Colonic mucosa (tissue), 4 donors: Measurements from ENCODE around the gene TOR1B. TPM values are rescaled to one million over a fixed set of nuclear protein-coding genes. Genes with fewer than 3 reads are reported as not detected.

Experiments
- DNase-seq: peaks from one replicate; pipeline ENCODE4 v3.0.0-alpha.2; 2020
- H3K27ac ChIP-seq: fragments of 200-600 bp; one replicate; pipeline ENCODE4 v1.8.0; 2021
- H3K27me3 ChIP-seq: fragments of 200-600 bp; one replicate; pipeline ENCODE4 v1.8.0; 2021
- H3K36me3 ChIP-seq: fragments of 200-600 bp; one replicate; pipeline ENCODE4 v1.8.0; 2021
- H3K4me1 ChIP-seq: fragments of 200-600 bp; one replicate; pipeline ENCODE4 v1.8.0; 2021; ENCODE audit warnings: mild to moderate bottlenecking
- H3K4me3 ChIP-seq: fragments of 200-600 bp; one replicate; pipeline ENCODE4 v1.8.0; 2021
- H3K9ac ChIP-seq, 2 donors: one replicate each; pipeline ENCODE4 v1.7.0; 2013; ENCODE audit warnings: control low read depth in 2 of 2, low read depth in 2 of 2, low read length in 2 of 2
- H3K9me3 ChIP-seq: fragments of 200-600 bp; one replicate; pipeline ENCODE4 v1.8.0; 2021
- intact Hi-C: fragments of 100-400 bp; cut with DNase I; formaldehyde crosslinking; loops from one replicate; pipeline ENCODE4 v1.14.1; 2022
- total RNA-seq, 2 donors: library from RNA; stranded (reverse); fragmentation: NEBNext Ultra II Directional in 1 of 2; extraction: Animal tissue kit (Norgen Biotek cat#: 25700) in 1 of 2; gene quantifications; one replicate each; pipeline ENCODE4 v1.2.1, GENCODE V29; 2021
- TF ChIP-seq, protein P1 (sequence below): fragments of 200-600 bp; IDR thresholded peaks from one replicate; pipeline ENCODE4 v1.8.0; 2022; ENCODE audit warnings: antibody characterized with exemption, mild to moderate bottlenecking
- donor health status: healthy.
- donor health status: DM: no; HTN: no; CAD: no.
- donor health status: DM: no; HTN: no; CAD: no.

The TOR1B gene
- total RNA-seq, 2 donors from 2014 or later: 49.0 to 60.8 TPM

DNA sequence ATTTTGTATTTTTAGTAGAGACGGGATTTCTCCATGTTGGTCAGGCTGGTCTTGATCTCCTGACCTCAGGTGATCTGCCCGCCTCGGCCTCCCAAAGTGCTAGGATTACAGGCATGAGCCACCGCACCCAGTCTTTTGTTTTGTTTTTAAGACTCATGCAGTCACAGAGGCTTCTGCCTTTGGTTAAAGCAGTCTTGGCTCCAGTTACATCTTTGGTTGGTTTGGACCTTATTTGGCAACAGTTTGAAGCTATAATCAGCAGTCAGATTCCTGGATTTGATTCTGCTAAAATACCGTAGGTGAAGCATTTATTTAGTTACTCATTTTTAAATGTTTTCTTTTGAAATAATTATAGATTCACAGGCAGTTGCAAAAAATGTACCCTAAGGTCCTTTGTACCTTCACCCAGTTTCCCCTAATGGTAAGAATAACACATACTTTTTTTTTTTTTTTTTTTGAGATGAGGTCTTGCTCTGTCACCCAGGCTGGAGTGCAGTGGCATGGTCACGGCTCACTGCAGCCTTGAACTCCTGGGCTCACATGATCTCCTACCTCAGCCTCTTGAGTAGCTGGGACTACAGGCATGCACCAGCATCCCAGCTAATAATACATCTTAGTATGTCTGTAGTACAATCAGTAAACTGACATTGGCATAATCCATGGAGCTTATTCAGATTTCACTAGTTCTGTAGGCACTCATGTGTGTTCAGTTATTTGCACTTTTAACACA is 48.0 kb downstream of the TOR1B start:
- no peak overlapping the region for H3K4me3 ChIP-seq
- H3K4me1 ChIP-seq: no peaks in the 10 kb centered on the region
- TF ChIP-seq, protein P1, sequence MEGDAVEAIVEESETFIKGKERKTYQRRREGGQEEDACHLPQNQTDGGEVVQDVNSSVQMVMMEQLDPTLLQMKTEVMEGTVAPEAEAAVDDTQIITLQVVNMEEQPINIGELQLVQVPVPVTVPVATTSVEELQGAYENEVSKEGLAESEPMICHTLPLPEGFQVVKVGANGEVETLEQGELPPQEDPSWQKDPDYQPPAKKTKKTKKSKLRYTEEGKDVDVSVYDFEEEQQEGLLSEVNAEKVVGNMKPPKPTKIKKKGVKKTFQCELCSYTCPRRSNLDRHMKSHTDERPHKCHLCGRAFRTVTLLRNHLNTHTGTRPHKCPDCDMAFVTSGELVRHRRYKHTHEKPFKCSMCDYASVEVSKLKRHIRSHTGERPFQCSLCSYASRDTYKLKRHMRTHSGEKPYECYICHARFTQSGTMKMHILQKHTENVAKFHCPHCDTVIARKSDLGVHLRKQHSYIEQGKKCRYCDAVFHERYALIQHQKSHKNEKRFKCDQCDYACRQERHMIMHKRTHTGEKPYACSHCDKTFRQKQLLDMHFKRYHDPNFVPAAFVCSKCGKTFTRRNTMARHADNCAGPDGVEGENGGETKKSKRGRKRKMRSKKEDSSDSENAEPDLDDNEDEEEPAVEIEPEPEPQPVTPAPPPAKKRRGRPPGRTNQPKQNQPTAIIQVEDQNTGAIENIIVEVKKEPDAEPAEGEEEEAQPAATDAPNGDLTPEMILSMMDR: no peak
- H3K27ac ChIP-seq: no peak overlapping the region
- H3K9me3 ChIP-seq: no peaks in the 10 kb centered on the region
- intact Hi-C loops: no loop called here
- no peaks in the 10 kb centered on the region for H3K27me3 ChIP-seq
- H3K36me3 ChIP-seq: no peaks in the 10 kb centered on the region
- no peak overlapping the region for H3K9ac ChIP-seq
- no peak for DNase-seq

DNA sequence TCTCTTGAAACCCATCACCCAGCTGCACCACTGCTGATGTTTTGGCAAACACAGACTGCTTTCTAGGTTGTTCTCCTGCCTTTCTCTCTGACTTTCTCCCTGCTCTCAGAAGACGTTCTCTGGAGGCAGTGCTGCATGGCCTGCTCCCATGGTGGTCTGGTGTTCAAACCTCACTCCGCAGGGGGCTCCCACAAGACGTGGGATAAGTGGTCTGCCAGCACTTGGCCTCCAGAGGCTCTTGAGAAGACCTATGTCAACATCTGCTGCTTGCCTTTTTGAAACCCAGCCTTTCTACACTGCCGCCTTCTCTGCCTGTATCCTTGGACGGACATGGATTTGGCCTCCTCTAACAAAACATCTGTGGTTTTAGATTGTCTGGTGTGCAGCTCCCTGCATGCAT is 48.8 kb downstream of the TOR1B start:
- Histone ChIP-seq H3K4me3 (no peak overlapping the region), H3K27ac (no peak overlapping the region), H3K9ac (no peak overlapping the region), H3K4me1 (no peaks in the 10 kb centered on the region), H3K9me3 (no peaks in the 10 kb centered on the region), H3K36me3 (no peaks in the 10 kb centered on the region), H3K27me3 (no peaks in the 10 kb centered on the region)
- intact Hi-C loops: no loop called here
- TF ChIP-seq, protein P1: no peak
- DNase-seq: no peak

DNA sequence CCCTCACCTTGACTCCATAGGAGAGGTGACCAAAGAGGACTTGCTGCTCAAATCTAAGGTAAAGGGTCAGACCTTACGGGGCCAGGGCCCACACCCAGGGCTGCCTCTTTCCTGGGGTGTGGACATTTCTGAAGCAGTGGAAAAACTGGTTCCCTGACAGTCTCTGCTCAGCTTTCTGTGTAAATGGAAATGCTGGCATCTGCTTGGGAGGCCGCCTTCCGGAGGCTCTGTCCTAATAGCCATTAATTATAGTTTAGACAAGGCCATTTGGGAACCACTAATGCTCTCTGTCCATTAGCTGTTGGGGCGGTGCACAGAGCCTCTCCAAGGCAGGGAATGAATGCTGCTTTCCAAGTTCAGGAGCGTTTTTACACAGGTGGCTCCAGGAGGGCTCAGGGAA is 49.6 kb downstream of the TOR1B start:
- H3K27me3 ChIP-seq: no peaks in the 10 kb centered on the region
- no peak for DNase-seq
- H3K9ac ChIP-seq: no peak overlapping the region
- intact Hi-C loops: no loop called here
- H3K36me3 ChIP-seq: no peaks in the 10 kb centered on the region
- no peak overlapping the region for H3K27ac ChIP-seq
- no peaks in the 10 kb centered on the region for H3K9me3 ChIP-seq
- H3K4me3 ChIP-seq: no peak overlapping the region
- TF ChIP-seq, protein P1: no peak
- no peaks in the 10 kb centered on the region for H3K4me1 ChIP-seq

DNA sequence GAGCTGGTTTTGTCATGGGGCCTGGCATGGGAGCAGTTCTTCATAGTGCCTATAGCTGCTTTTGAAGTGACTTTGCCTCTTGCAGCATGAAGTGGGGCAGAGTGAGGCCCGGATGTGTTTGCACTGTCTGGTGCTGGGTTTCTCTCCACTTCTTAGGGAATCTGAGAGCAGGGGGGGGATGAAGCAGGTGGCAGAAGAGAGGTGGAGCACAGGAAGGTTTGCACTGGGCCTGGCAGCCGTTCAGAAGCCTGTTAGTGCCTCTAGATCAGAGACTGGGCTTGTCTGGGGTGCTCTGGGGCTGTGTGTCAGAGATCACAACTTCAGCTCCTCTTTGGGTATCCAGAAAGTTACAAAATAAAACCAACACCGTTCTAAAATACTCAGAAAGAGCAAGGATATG is 50.6 kb downstream of the TOR1B start:
- Histone ChIP-seq H3K27me3 (no peaks in the 10 kb centered on the region), H3K4me1 (no peaks in the 10 kb centered on the region), H3K36me3 (no peaks in the 10 kb centered on the region), H3K27ac (no peak overlapping the region), H3K4me3 (no peak overlapping the region), H3K9ac (no peak overlapping the region), H3K9me3 (no peaks in the 10 kb centered on the region)
- TF ChIP-seq, protein P1: no peak
- intact Hi-C loops: no loop called here
- no peak for DNase-seq

DNA sequence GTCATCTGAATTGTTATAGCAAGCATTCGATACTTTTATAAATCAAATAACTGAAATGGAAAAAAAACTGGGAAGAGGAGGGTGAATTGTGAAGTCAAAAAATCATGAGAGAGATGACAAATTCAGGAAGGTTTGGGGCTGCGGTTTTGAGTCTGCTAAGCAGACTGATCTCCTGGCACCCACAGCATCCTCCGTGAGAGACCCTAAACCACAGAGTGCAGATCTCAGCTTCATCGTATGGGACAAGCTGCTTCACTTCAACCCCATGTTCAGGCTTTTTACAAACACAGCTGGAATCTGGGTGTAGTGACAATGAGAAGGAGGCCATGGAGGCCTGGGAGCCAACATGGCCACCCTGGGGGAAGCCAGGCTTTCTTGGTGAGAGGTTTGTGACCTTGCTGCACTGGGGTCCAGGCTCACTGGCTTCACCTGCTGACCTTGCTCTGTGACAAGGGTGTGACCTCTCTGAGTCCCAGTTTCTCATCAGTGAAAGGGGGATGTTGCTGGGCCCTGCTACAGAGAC is 51.7 kb downstream of the TOR1B start:
- TF ChIP-seq, protein P1: no peak
- no peak overlapping the region for H3K9ac ChIP-seq
- no peaks in the 10 kb centered on the region for H3K36me3 ChIP-seq
- H3K4me3 ChIP-seq: no peak overlapping the region
- H3K27ac ChIP-seq: no peak overlapping the region
- no peaks in the 10 kb centered on the region for H3K9me3 ChIP-seq
- intact Hi-C loops: no loop called here
- no peak for DNase-seq
- H3K27me3 ChIP-seq: no peaks in the 10 kb centered on the region
- no peaks in the 10 kb centered on the region for H3K4me1 ChIP-seq
